A673 (cell line): ENCODE data around the gene STAP2. TPM values are rescaled to one million over a fixed set of nuclear protein-coding genes. Genes with fewer than 3 reads are reported as not detected.

Source experiments
- BruUV-seq: library from RNA; stranded (reverse); fragments of 400-500 nt; replicated peaks from 2 replicates; lab custom pipeline; 2021; lab: Mats Ljungman, UMichigan
- CTCF ChIA-PET: fragments of 300-600 bp; sonication (Branson Sonifier 250); formaldehyde crosslinking; loops from one replicate; lab custom pipeline; 2022; ENCODE audit warnings: antibody characterized with exemption; lab: Charles Lee
- POLR2A ChIA-PET: fragments of 300-600 bp; sonication (Branson Sonifier 250); formaldehyde crosslinking; loops from one replicate; lab custom pipeline; 2022; ENCODE audit warnings: antibody characterized with exemption; ENCODE audit not compliant: low non-redundant PET; lab: Charles Lee
- DNase-seq: peaks from one replicate; pipeline ENCODE4 v3.0.0-alpha.2; 2015; ENCODE audit warnings: low spot score
- H3K27ac ChIP-seq: fragments of 200-600 bp; sonication (generic); 2 replicates; pipeline ENCODE4 v1.5.1; 2016; ENCODE audit warnings: mixed run types, low read depth, mild to moderate bottlenecking, mixed read lengths, antibody characterized with exemption, low read length; ENCODE audit not compliant: poor library complexity, severe bottlenecking
- H3K27me3 ChIP-seq: fragments of 200-600 bp; sonication (generic); replicated peaks from 2 replicates; pipeline ENCODE4 v1.6.1; 2017; ENCODE audit warnings: mixed run types, low read depth, mild to moderate bottlenecking, mixed read lengths, antibody characterized with exemption, low read length; ENCODE audit not compliant: insufficient read depth, poor library complexity
- H3K36me3 ChIP-seq: fragments of 200-600 bp; sonication (generic); 2 replicates; pipeline ENCODE4 v1.6.1; 2016; ENCODE audit warnings: mixed run types, mild to moderate bottlenecking, mixed read lengths, antibody characterized with exemption, low read length; ENCODE audit not compliant: insufficient read depth, poor library complexity, severe bottlenecking
- H3K4me1 ChIP-seq: fragments of 200-600 bp; sonication (generic); 2 replicates; pipeline ENCODE4 v1.6.1; 2017; ENCODE audit warnings: mixed run types, mild to moderate bottlenecking, mixed read lengths, antibody characterized with exemption, low read length; ENCODE audit not compliant: insufficient read depth, poor library complexity, severe bottlenecking
- H3K4me3 ChIP-seq: fragments of 200-600 bp; sonication (generic); 2 replicates; pipeline ENCODE4 v1.5.1; 2016; ENCODE audit warnings: low read depth, mixed run types, mild to moderate bottlenecking, mixed read lengths, low read length; ENCODE audit not compliant: poor library complexity, severe bottlenecking
- H3K9me3 ChIP-seq: fragments of 200-600 bp; sonication (generic); 2 replicates; pipeline ENCODE4 v1.6.1; 2016; ENCODE audit warnings: mixed run types, low read depth, mild to moderate bottlenecking, mixed read lengths, antibody characterized with exemption, low read length; ENCODE audit not compliant: poor library complexity, severe bottlenecking
- EZH2 ChIP-seq: fragments of 200-600 bp; sonication (generic); IDR thresholded peaks from 2 replicates; pipeline ENCODE4 v1.6.1; 2017; ENCODE audit warnings: borderline replicate concordance, low read depth, mild to moderate bottlenecking, mixed read lengths, antibody characterized with exemption, low read length; ENCODE audit not compliant: poor library complexity, severe bottlenecking
- intact Hi-C: fragments of 100-400 bp; cut with micrococcal nuclease; formaldehyde crosslinking; loops from one replicate; pipeline ENCODE4 v1.10.0; 2022; ENCODE audit not compliant: unreplicated experiment
- total RNA-seq: library from RNA; stranded (reverse); gene quantifications from 2 replicates; pipeline ENCODE4 v1.2.3, GENCODE V29; 2021
- TF ChIP-seq, protein P1 (sequence below): fragments of 300-800, 200-600 bp; sonication (generic); conservative IDR thresholded peaks from 2 replicates; pipeline ENCODE4 v1.5.1; 2017; ENCODE audit warnings: low read depth, mild to moderate bottlenecking, antibody characterized with exemption, low read length, moderate library complexity, mixed read lengths

STAP2 gene
- total RNA-seq, 1 experiment from 2014 or later: 2.0 TPM

GRCh38 chr19:4368128-4368820, 29.6 kb upstream of the STAP2 start:
- TF ChIP-seq, protein P1, sequence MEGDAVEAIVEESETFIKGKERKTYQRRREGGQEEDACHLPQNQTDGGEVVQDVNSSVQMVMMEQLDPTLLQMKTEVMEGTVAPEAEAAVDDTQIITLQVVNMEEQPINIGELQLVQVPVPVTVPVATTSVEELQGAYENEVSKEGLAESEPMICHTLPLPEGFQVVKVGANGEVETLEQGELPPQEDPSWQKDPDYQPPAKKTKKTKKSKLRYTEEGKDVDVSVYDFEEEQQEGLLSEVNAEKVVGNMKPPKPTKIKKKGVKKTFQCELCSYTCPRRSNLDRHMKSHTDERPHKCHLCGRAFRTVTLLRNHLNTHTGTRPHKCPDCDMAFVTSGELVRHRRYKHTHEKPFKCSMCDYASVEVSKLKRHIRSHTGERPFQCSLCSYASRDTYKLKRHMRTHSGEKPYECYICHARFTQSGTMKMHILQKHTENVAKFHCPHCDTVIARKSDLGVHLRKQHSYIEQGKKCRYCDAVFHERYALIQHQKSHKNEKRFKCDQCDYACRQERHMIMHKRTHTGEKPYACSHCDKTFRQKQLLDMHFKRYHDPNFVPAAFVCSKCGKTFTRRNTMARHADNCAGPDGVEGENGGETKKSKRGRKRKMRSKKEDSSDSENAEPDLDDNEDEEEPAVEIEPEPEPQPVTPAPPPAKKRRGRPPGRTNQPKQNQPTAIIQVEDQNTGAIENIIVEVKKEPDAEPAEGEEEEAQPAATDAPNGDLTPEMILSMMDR: no peak
- no peak for TF ChIP-seq EZH2
- ChIA-PET CTCF (no interaction called here), POLR2A (no interaction called here)
- H3K9me3 ChIP-seq: no peaks in the 10 kb centered on the region
- H3K4me1 ChIP-seq: peaks cover 10% of the 10 kb centered on the region
- H3K4me3 ChIP-seq: no peak overlapping the region
- intact Hi-C loops: no loop called here
- peaks cover 19% of the 10 kb centered on the region for H3K36me3 ChIP-seq
- no peaks in the 10 kb centered on the region for H3K27me3 ChIP-seq
- BruUV-seq: no TSS peak
- DNase-seq: no peak
- H3K27ac ChIP-seq: peak overlapping the region; percentile 54

DNA sequence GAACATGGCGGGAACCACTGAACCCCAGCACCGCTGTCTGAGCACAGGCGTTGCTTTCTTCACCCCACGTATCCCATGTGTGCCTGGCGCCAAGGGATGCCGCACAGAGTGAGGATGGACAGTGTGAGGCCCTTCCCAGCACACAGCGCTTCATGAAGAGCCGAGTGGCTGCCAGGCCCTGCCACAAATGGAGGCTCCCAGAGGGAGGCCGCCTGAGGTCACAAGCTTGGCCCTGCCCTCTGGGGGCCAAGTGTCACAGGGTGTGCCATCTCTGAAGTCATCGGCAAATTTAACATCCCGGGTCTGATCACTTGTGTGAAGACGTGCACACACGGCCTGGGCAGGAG, 29.1 kb upstream of the STAP2 start:
- POLR2A ChIA-PET: no interaction called here

DNA sequence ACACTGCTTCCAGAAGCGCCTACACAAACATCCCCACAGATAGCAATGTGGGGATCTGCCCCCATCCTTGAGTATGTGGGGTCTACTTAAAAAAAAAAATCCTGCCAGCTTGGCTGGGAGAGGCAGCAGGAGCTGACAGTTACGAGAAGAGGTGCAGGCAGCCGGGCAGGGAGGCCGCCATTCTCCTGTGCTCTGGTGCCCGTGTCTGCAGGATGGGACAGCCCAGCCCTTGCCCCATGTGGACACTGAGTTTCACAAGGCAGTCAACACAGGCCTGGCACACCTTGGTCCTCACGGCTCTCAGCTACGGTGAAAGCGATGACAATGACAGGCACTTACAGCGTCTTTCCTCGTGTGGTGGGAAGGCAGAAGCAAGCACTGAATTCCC, 28.7 kb upstream of the STAP2 start:
- POLR2A ChIA-PET: no interaction called here
- DNase-seq: no peak
- Histone ChIP-seq H3K9me3 (no peaks in the 10 kb centered on the region), H3K36me3 (peaks cover 21% of the 10 kb centered on the region), H3K4me3 (no peak overlapping the region), H3K4me1 (peaks cover 10% of the 10 kb centered on the region), H3K27me3 (no peaks in the 10 kb centered on the region), H3K27ac (no peak overlapping the region)
- BruUV-seq: no TSS peak
- intact Hi-C loops: no loop called here
- TF ChIP-seq, protein P1: no peak
- no peak for TF ChIP-seq EZH2
- CTCF ChIA-PET: interaction anchor here (0.9 kb wide), 1 partner anchor 15 kb away, joined by 3 read pairs; no protein-coding TSS in a partner anchor

More for the DNA sequence above, 29.1 kb upstream of the STAP2 start:
- H3K4me1 ChIP-seq: peaks cover 10% of the 10 kb centered on the region
- H3K27me3 ChIP-seq: no peaks in the 10 kb centered on the region
- H3K27ac ChIP-seq: peak overlapping the region; percentile 54
- no TSS peak for BruUV-seq
- no peak for DNase-seq
- intact Hi-C loops: no loop called here
- H3K9me3 ChIP-seq: no peaks in the 10 kb centered on the region
- H3K4me3 ChIP-seq: no peak overlapping the region
- TF ChIP-seq, protein P1: no peak
- TF ChIP-seq EZH2: no peak
- peaks cover 21% of the 10 kb centered on the region for H3K36me3 ChIP-seq
- CTCF ChIA-PET: no interaction called here
